ENCODE data around the gene ZNF207. TPM values are rescaled to one million over a fixed set of nuclear protein-coding genes. Genes with fewer than 3 reads are reported as not detected.
A peak's percentile ranks its signal among the peaks of the same experiment; 100 is the strongest.

The ZNF207 gene
- total RNA-seq, 1 donor from 2014 or later: 304 TPM

DNA sequence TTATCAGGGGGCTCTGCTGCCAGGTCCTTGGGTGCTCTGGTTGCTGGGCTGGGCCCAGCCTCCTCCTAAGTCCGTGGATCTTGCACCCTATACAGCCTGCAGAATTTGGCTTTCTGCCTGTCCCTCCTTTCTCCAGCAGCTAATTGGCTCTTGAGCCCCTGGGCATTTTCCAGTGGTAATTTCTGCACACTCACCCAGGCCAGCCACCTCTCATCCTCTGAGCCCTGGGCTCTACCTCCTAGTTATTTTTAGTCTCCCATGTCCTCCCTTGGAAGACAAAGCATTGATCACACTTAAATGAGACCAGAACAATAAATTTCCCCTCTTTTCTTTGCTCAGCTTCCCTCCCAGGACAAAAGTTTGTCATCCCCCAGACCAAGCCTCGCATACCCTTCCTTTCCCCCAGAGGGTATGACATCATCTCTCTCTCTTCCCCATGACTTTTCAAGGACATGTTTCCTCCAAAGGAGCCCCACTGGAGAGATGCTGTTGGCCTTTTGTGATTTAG lies 46.1 kb upstream of the ZNF207 start:
- Histone ChIP-seq H3K36me3 (no peaks in the 10 kb centered on the region), H3F3A (ENCODE audit: low read depth) (peaks cover 34% of the 10 kb centered on the region), H3K27ac (peak overlapping the region; percentile 92), H3K79me2 (ENCODE audit: low read depth) (no peaks in the 10 kb centered on the region), H3K27me3 (no peaks in the 10 kb centered on the region), H3K9ac (no peak overlapping the region), H3K4me2 (peak overlapping the region; percentile 79), H3K4me3 (peak overlapping the region; percentile 32), H4K20me1 (ENCODE audit: low read depth) (peaks cover 11% of the 10 kb centered on the region), H2AFZ (replicated peaks) (no peak overlapping the region), H3K4me1 (peaks cover 51% of the 10 kb centered on the region), H3K9me3 (ENCODE audit: low read depth) (no peaks in the 10 kb centered on the region)
- DNase-seq (ENCODE audit: low spot score): peak; percentile 30
- Mint-ChIP-seq H3K4me3 (no peak overlapping the region), H3K27ac (peak overlapping the region; percentile 68), H3K27me3 (ENCODE audit: insufficient read depth, low read depth) (no peaks in the 10 kb centered on the region), H3K9me3 (no peaks in the 10 kb centered on the region), H3K4me1 (peaks cover 43% of the 10 kb centered on the region), H3K36me3 (no peaks in the 10 kb centered on the region)
- TF ChIP-seq EZH2 (IDR thresholded peaks at IDR 0.05): no peak
- TF ChIP-seq EZH2phosphoT487 (IDR thresholded peaks at IDR 0.05): no peak
- TF ChIP-seq, protein P1, sequence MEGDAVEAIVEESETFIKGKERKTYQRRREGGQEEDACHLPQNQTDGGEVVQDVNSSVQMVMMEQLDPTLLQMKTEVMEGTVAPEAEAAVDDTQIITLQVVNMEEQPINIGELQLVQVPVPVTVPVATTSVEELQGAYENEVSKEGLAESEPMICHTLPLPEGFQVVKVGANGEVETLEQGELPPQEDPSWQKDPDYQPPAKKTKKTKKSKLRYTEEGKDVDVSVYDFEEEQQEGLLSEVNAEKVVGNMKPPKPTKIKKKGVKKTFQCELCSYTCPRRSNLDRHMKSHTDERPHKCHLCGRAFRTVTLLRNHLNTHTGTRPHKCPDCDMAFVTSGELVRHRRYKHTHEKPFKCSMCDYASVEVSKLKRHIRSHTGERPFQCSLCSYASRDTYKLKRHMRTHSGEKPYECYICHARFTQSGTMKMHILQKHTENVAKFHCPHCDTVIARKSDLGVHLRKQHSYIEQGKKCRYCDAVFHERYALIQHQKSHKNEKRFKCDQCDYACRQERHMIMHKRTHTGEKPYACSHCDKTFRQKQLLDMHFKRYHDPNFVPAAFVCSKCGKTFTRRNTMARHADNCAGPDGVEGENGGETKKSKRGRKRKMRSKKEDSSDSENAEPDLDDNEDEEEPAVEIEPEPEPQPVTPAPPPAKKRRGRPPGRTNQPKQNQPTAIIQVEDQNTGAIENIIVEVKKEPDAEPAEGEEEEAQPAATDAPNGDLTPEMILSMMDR (IDR thresholded peaks at IDR 0.05): no peak

DNA sequence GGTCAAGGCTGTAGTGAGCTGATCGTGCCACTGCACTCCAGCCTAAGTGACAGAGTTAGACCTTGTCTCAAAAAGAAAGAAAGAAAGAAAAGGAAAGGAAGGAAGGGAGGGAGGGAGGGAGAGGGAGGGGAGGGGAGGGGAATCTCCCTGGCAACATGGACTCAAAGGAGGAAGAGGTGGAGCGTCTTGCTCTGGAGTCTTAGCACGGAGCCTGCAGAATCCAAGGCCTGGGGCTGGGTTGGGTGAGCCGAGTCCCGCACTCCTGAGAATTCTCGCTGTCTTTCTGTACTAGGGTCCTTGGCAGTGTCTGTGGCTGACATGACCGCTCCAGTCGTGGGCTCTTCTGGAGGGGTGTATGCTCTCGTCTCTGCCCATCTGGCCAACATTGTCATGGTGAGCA lies 44.9 kb upstream of the ZNF207 start:
- Mint-ChIP-seq H3K27me3 (ENCODE audit: insufficient read depth, low read depth) (no peaks in the 10 kb centered on the region), H3K4me1 (peaks cover 36% of the 10 kb centered on the region), H3K36me3 (no peaks in the 10 kb centered on the region), H3K27ac (peak overlapping the region; percentile 86), H3K9me3 (no peaks in the 10 kb centered on the region), H3K4me3 (no peak overlapping the region)
- Histone ChIP-seq H4K20me1 (ENCODE audit: low read depth) (peaks cover 11% of the 10 kb centered on the region), H3K36me3 (no peaks in the 10 kb centered on the region), H3K79me2 (ENCODE audit: low read depth) (no peaks in the 10 kb centered on the region), H3K4me3 (no peak overlapping the region), H3K4me2 (peak overlapping the region; percentile 79), H2AFZ (replicated peaks) (no peak overlapping the region), H3K4me1 (peaks cover 43% of the 10 kb centered on the region), H3K27me3 (no peaks in the 10 kb centered on the region), H3K27ac (no peak overlapping the region), H3K9me3 (ENCODE audit: low read depth) (no peaks in the 10 kb centered on the region), H3K9ac (no peak overlapping the region), H3F3A (ENCODE audit: low read depth) (peaks cover 34% of the 10 kb centered on the region)
- DNase-seq (ENCODE audit: low spot score): no peak
- no peak for TF ChIP-seq EZH2phosphoT487 (IDR thresholded peaks at IDR 0.05)
- TF ChIP-seq EZH2 (IDR thresholded peaks at IDR 0.05): no peak
- TF ChIP-seq, protein P1 (IDR thresholded peaks at IDR 0.05): no peak

DNA sequence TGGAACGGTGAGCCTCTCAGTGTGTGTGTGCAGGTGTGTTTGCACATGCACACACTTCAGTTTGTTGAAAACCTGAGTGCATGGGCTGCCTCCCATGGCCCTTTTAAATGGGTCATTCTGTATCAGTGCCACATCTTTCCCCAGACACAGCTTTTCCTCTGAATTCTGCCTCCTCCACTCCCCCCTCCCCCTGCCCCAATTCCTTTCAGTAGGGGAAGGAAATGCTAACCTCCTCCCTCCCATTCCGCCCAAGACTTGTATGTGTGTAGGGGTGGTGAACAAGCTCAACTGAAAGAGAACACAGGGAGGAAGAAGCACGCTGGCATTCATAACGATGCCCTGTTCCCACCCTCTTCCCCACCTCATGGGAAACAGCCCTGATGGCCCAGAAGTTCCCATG lies 42.3 kb upstream of the ZNF207 start:
- H3K27ac ChIP-seq: no peak overlapping the region
- Mint-ChIP-seq H3K9me3 (no peaks in the 10 kb centered on the region), H3K4me3 (no peak overlapping the region), H3K36me3 (no peaks in the 10 kb centered on the region), H3K27ac (peak overlapping the region; percentile 42), H3K4me1 (peaks cover 42% of the 10 kb centered on the region), H3K27me3 (ENCODE audit: insufficient read depth, low read depth) (peaks cover 2% of the 10 kb centered on the region)
- H3K4me2 ChIP-seq: no peak overlapping the region
- H4K20me1 ChIP-seq (ENCODE audit: low read depth): peaks cover 9% of the 10 kb centered on the region
- no peak for DNase-seq (ENCODE audit: low spot score)
- no peaks in the 10 kb centered on the region for H3K79me2 ChIP-seq (ENCODE audit: low read depth)
- peaks cover 38% of the 10 kb centered on the region for H3F3A ChIP-seq (ENCODE audit: low read depth)
- no peak overlapping the region for H3K9ac ChIP-seq
- H3K36me3 ChIP-seq: no peaks in the 10 kb centered on the region
- H3K9me3 ChIP-seq (ENCODE audit: low read depth): no peaks in the 10 kb centered on the region
- H2AFZ ChIP-seq (replicated peaks): no peak overlapping the region
- no peak overlapping the region for H3K4me3 ChIP-seq
- peaks cover 46% of the 10 kb centered on the region for H3K4me1 ChIP-seq
- H3K27me3 ChIP-seq: no peaks in the 10 kb centered on the region
- TF ChIP-seq EZH2 (IDR thresholded peaks at IDR 0.05) (no peak), EZH2phosphoT487 (IDR thresholded peaks at IDR 0.05) (no peak)
- TF ChIP-seq, protein P1 (IDR thresholded peaks at IDR 0.05): no peak

Measured in neural progenitor cell (in vitro differentiated cells).